Neural cell (in vitro differentiated cells): ENCODE results near the gene WDHD1. TPM values are rescaled to one million over a fixed set of nuclear protein-coding genes. Genes with fewer than 3 reads are reported as not detected.

Source experiments
- H2AFZ ChIP-seq: fragments of 200-600, 300-800 bp; sonication (generic), shearing (Covaris generic); 2 replicates; pipeline ENCODE4 v1.6.0; 2014; ENCODE audit warnings: low read depth, mild to moderate bottlenecking, antibody characterized with exemption, low read length, moderate library complexity
- H3F3A ChIP-seq: fragments of 200-600 bp; shearing (Covaris generic); 2 replicates; pipeline ENCODE4 v1.6.1; 2016; ENCODE audit warnings: mild to moderate bottlenecking, moderate library complexity, mixed read lengths, antibody characterized with exemption, low read length; ENCODE audit not compliant: insufficient read depth, poor library complexity, severe bottlenecking
- H3K27ac ChIP-seq: fragments of 200-600, 300-800 bp; sonication (generic), shearing (Covaris generic); 2 replicates; pipeline ENCODE4 v1.5.1; 2014; ENCODE audit warnings: mild to moderate bottlenecking, low read length, moderate library complexity
- H3K27me3 ChIP-seq: fragments of 300-800, 200-600 bp; sonication (generic), shearing (Covaris generic); 2 replicates; pipeline ENCODE4 v1.6.0; 2014; ENCODE audit warnings: mild to moderate bottlenecking, low read depth, low read length, moderate library complexity; ENCODE audit not compliant: insufficient read depth
- H3K36me3 ChIP-seq: fragments of 300-800, 200-600 bp; sonication (generic), shearing (Covaris generic); 2 replicates; pipeline ENCODE4 v1.5.1; 2014; ENCODE audit warnings: mild to moderate bottlenecking, antibody characterized with exemption, low read length, moderate library complexity; ENCODE audit not compliant: insufficient read depth
- H3K4me2 ChIP-seq: fragments of 300-800, 200-600 bp; sonication (generic), shearing (Covaris generic); 2 replicates; pipeline ENCODE4 v1.6.0; 2014; ENCODE audit warnings: mild to moderate bottlenecking, low read length
- H3K4me3 ChIP-seq: fragments of 300-800, 200-600 bp; sonication (generic), shearing (Covaris generic); 2 replicates; pipeline ENCODE4 v1.5.1; 2014; ENCODE audit warnings: mild to moderate bottlenecking, low read length, moderate library complexity
- H3K79me2 ChIP-seq: fragments of 200-600 bp; shearing (Covaris generic); replicated peaks from 2 replicates; pipeline ENCODE4 v1.6.0; 2014; ENCODE audit warnings: mild to moderate bottlenecking, low read length, moderate library complexity; ENCODE audit not compliant: insufficient read depth
- H3K9ac ChIP-seq: fragments of 300-800, 200-600 bp; sonication (generic), shearing (Covaris generic); 2 replicates; pipeline ENCODE4 v1.6.1; 2016; ENCODE audit warnings: mild to moderate bottlenecking, low read length, mixed read lengths
- H3K9me2 ChIP-seq: fragments of 200-600 bp; shearing (Covaris generic); 2 replicates; pipeline ENCODE4 v1.6.1; 2016; ENCODE audit warnings: mild to moderate bottlenecking, low read length, mixed read lengths; ENCODE audit not compliant: insufficient read depth
- H3K9me3 ChIP-seq: fragments of 200-600, 300-800 bp; sonication (generic), shearing (Covaris generic); 2 replicates; pipeline ENCODE4 v1.6.1; 2016; ENCODE audit warnings: mild to moderate bottlenecking, mixed run types, low read length, moderate library complexity, mixed read lengths
- H4K20me1 ChIP-seq: fragments of 200-600 bp; shearing (Covaris generic); 2 replicates; pipeline ENCODE4 v1.6.1; 2016; ENCODE audit warnings: mild to moderate bottlenecking, mixed run types; ENCODE audit not compliant: insufficient read depth
- CTCF ChIP-seq: fragments of 450-650 bp; IDR thresholded peaks from 2 replicates; pipeline ENCODE4 v1.5.1; 2014; ENCODE audit warnings: antibody characterized with exemption, mild to moderate bottlenecking, moderate library complexity; ENCODE audit not compliant: poor library complexity, severe bottlenecking
- EP300 ChIP-seq: fragments of 450-650 bp; conservative IDR thresholded peaks from 2 replicates; pipeline ENCODE4 v1.6.1; 2014; ENCODE audit warnings: antibody characterized with exemption, mild to moderate bottlenecking, moderate library complexity; ENCODE audit not compliant: poor library complexity, severe bottlenecking
- EZH2 ChIP-seq: fragments of 200-600, 300-800 bp; shearing (Covaris generic), sonication (generic); IDR thresholded peaks from 2 replicates; pipeline ENCODE4 v1.6.1; 2014; ENCODE audit warnings: antibody characterized with exemption, low read length, borderline replicate concordance, mild to moderate bottlenecking; ENCODE audit not compliant: insufficient read depth, poor library complexity, severe bottlenecking
- MXI1 ChIP-seq: fragments of 450-650 bp; conservative IDR thresholded peaks from 2 replicates; pipeline ENCODE4 v1.6.1; 2014; ENCODE audit warnings: antibody characterized with exemption, mild to moderate bottlenecking; ENCODE audit not compliant: poor library complexity, severe bottlenecking
- POLR2AphosphoS5 ChIP-seq: IDR thresholded peaks from 2 replicates; pipeline ENCODE4 v1.6.1; 2012
- RAD21 ChIP-seq: fragments of 450-650 bp; conservative IDR thresholded peaks from 2 replicates; pipeline ENCODE4 v1.6.1; 2014; ENCODE audit warnings: antibody characterized with exemption, mild to moderate bottlenecking, moderate library complexity
- REST ChIP-seq: IDR thresholded peaks from 2 replicates; pipeline ENCODE4 v1.6.1; 2012; ENCODE audit warnings: borderline replicate concordance
- SMC3 ChIP-seq: fragments of 450-650 bp; conservative IDR thresholded peaks from 2 replicates; pipeline ENCODE4 v1.6.1; 2014; ENCODE audit warnings: antibody characterized with exemption, mild to moderate bottlenecking, moderate library complexity; ENCODE audit not compliant: poor library complexity
- TAF1 ChIP-seq: IDR thresholded peaks from 2 replicates; pipeline ENCODE4 v1.6.1; 2012; ENCODE audit warnings: low read depth
- polyA plus RNA-seq: library from polyadenylated mRNA; depleted of rRNA; stranded (reverse); fragments of >200 nt; gene quantifications from 2 replicates; pipeline ENCODE4 v1.2.3, GENCODE V29; 2014

Gene WDHD1
- polyA plus RNA-seq, 1 donor from 2014 or later: 8.0 TPM

- Histone ChIP-seq H2AFZ (no peak overlapping the region), H3K4me2 (no peak overlapping the region), H3K9me2 (no peaks in the 10 kb centered on the region), H3K27me3 (no peaks in the 10 kb centered on the region), H4K20me1 (no peaks in the 10 kb centered on the region), H3K79me2 (no peaks in the 10 kb centered on the region), H3K4me3 (no peak overlapping the region), H3F3A (no peaks in the 10 kb centered on the region), H3K27ac (no peak overlapping the region), H3K36me3 (no peaks in the 10 kb centered on the region), H3K9ac (no peak overlapping the region), H3K9me3 (no peaks in the 10 kb centered on the region)
- TF ChIP-seq POLR2AphosphoS5 (no peak), TAF1 (no peak), SMC3 (no peak), EZH2 (no peak), EP300 (no peak)
These were observed 26.5 kb downstream of the WDHD1 start for GRCh38 chr14:55000381-55000780.

- H2AFZ ChIP-seq: no peak overlapping the region
- no peaks in the 10 kb centered on the region for H3K79me2 ChIP-seq
- no peak overlapping the region for H3K4me3 ChIP-seq
- H3K9ac ChIP-seq: no peak overlapping the region
- H3K36me3 ChIP-seq: no peaks in the 10 kb centered on the region
- no peak overlapping the region for H3K27ac ChIP-seq
- no peaks in the 10 kb centered on the region for H3K9me2 ChIP-seq
- H4K20me1 ChIP-seq: no peaks in the 10 kb centered on the region
- H3F3A ChIP-seq: no peaks in the 10 kb centered on the region
- no peaks in the 10 kb centered on the region for H3K27me3 ChIP-seq
- no peak overlapping the region for H3K4me2 ChIP-seq
- TF ChIP-seq SMC3 (no peak), REST (no peak), TAF1 (no peak), EZH2 (no peak), RAD21 (no peak), MXI1 (no peak), POLR2AphosphoS5 (no peak), EP300 (no peak), CTCF (no peak)
- no peaks in the 10 kb centered on the region for H3K9me3 ChIP-seq
These were observed 41.7 kb downstream of the WDHD1 start for GRCh38 chr14:54985156-54985555.

GRCh38 chr14:54981698-54982097, 45.2 kb downstream of the WDHD1 start:
- no peaks in the 10 kb centered on the region for H3K36me3 ChIP-seq
- no peaks in the 10 kb centered on the region for H3K9me2 ChIP-seq
- TF ChIP-seq EP300 (no peak), SMC3 (peak; percentile 60), CTCF (peak; percentile 50)

More at GRCh38 chr14:54981698-54982097, 45.2 kb downstream of the WDHD1 start:
- H3K9ac ChIP-seq: no peak overlapping the region
- H3K4me2 ChIP-seq: no peak overlapping the region
- H3K9me3 ChIP-seq: no peaks in the 10 kb centered on the region
- no peaks in the 10 kb centered on the region for H4K20me1 ChIP-seq
- no peaks in the 10 kb centered on the region for H3K79me2 ChIP-seq
- H2AFZ ChIP-seq: no peak overlapping the region
- H3K27ac ChIP-seq: no peak overlapping the region
- no peaks in the 10 kb centered on the region for H3K27me3 ChIP-seq
- no peaks in the 10 kb centered on the region for H3F3A ChIP-seq
- H3K4me3 ChIP-seq: no peak overlapping the region
